Inflammatory macrophage treated with lipopolysaccharide for 4 hours (primary cell): ENCODE measurements around the gene MRPL2.
A peak's percentile ranks its signal among the peaks of the same experiment; 100 is the strongest.
"Not testable (repeated sequence)": the region's sequence is repeated elsewhere in the genome, so short reads cannot be mapped to it uniquely, and the experiment has no call there.

Experiments
- DNase-seq: peaks from one replicate; pipeline ENCODE4 v3.0.0-alpha.2; 2020

MRPL2 gene

GRCh38 chr6:43081922-43082321 is 22.7 kb upstream of the MRPL2 start:
- not testable (repeated sequence) for DNase-seq

- no peak for DNase-seq
These were observed 21.8 kb upstream of the MRPL2 start for GRCh38 chr6:43081043-43081442.

GRCh38 chr6:43078691-43079090 is 19.5 kb upstream of the MRPL2 start:
- no peak for DNase-seq

DNA sequence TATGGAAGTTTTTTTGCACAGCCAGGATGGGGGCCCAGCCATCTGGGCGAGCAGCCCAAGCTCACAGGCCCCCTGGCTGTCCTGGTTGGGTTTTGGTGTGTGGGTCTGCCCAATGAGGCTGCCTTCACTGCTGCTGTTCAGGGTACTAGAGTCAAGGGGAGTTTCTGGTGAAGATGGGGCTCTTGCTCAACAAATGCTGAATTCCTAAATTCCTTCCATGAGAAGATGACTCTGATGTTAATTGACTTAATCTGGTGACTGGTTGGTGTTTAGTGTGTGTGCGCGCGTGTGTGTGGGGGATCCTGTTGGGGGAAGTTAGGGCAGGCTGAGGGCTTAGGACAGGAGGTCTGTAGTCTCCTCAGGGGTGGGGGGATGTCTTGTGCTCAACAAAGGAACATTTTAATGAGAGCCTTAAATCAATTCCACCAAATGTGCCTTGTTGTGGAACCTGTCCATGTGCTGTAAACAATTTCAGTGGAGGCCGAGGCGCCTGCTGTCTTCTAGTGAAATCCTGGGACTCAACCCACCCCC is 18.8 kb upstream of the MRPL2 start:
- DNase-seq: no peak

GRCh38 chr6:43077333-43077809 is 18.1 kb upstream of the MRPL2 start:
- no peak for DNase-seq

DNA sequence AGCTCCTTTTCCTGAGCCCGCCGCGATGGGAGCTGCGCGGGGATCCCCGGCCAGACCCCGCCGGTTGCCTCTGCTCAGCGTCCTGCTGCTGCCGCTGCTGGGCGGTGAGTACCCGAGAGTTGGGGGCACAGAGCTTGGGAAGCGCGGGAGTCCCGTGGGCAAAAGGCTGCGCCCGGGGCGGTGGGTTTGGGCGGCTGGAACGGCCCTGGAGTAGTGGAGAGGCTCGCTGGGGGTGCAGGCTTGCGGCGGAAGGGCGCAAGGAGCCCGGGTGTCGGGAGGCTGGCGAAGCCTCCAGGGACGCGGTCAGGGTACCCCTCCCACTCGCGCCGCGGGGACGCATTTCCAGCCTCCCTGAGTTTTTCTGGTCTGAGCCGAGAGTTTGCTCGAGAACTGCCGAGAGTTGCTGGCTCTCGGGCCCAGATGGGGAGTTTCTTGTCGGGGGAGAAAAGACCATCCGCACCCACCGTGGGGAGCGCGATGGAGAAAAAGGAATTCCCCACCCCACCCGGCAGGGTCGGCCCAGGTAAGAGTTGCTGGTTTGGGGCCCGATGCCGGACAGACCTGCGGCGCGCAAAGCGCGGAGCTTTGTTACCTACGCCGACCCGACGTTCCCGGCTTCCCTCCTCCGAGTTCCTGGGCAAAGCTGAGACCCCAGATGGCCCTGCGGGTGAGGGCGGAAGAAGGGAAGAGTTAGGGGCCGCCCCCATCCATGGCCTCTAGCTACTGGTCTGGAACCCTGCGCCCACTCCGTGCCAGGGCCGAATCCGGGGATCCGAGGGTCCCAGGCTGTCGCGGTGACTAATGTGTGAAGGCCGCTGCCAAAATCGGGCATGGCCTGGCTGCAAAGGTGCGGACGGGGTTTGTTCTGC is 17.5 kb upstream of the MRPL2 start:
- no peak for DNase-seq

GRCh38 chr6:43075670-43076463 is 16.6 kb upstream of the MRPL2 start, which contains the start of gene PTK7:
TSS of gene PTK7 (plus strand) at chr6:43076314. CDS start at chr6:43076489, 175 bp downstream.
- DNase-seq: no peak

DNA sequence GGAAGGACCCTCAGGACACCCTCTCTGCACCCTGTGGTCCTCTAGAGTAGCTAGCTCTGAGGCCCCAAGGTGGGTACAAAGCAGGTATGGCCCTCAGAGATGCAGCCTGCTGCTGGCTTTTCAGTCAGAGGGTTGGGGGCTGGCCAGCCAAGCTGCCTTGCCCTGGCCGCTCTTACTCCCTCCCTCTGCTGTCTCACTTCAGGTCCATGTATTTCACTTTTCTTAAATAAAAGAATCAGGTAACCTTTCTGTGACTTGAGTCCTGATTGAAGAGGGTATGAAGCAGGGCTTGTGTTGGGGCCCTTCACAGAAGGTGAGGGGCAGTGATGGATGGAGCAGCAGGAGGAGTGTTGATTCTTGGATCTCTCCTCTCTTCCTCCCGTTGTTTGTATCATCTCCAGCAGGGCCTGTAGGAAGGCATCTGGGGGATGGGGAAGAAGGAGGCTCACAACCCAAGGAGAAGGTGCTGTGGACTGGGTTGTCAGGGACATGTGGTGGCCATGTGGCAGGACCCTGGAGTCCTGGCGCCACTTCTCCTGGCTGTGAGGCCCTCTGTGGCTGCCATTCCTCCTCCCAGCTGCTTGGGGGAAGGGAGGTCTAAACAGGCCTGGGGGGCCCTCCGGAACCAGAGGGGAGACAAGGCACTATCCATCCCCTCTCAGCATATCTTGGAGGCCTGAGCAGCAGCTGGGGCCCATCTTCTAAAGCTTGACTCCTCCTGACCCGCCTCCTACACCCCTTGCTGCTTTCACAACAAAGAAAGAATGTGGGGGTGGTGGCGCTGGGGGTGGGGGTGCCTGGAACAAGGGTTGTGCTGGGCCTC is 15.8 kb upstream of the MRPL2 start:
- DNase-seq: no peak

DNA sequence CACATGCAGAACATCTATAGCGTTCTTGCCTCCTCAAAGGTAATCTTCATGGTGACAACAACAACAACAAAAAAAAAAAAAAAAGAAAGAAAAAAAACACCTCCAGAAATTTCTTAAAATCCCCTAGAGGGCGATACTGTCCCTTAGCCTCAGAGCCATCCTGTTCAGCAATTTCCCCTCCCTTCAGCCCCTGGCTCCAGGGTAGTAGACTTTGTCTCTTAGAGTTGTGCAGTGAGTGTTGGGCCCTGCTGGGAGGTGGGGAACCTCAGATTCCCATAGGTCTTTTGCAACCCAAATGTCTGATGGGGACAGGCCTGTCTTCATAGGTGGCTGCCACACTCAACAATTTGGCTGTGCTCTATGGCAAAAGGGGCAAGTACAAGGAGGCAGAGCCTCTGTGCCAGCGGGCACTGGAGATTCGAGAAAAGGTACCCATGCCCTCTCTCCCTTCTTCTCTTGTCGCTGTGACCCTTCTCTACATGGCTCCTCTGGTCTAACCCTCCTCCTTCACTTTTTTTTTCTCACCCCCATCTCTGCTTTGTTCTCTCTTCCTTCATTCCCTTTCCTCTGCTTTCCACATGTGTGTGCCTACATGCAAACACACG is 10.9 kb upstream of the MRPL2 start:
- peak; percentile 31 for DNase-seq

GRCh38 chr6:43062818-43063217 is 3.6 kb upstream of the MRPL2 start:
- DNase-seq: no peak

- DNase-seq: no peak
These were observed 2.6 kb upstream of the MRPL2 start for GRCh38 chr6:43061861-43062260.

- no peak for DNase-seq
These were observed 1.8 kb upstream of the MRPL2 start for GRCh38 chr6:43060755-43061633.

DNA sequence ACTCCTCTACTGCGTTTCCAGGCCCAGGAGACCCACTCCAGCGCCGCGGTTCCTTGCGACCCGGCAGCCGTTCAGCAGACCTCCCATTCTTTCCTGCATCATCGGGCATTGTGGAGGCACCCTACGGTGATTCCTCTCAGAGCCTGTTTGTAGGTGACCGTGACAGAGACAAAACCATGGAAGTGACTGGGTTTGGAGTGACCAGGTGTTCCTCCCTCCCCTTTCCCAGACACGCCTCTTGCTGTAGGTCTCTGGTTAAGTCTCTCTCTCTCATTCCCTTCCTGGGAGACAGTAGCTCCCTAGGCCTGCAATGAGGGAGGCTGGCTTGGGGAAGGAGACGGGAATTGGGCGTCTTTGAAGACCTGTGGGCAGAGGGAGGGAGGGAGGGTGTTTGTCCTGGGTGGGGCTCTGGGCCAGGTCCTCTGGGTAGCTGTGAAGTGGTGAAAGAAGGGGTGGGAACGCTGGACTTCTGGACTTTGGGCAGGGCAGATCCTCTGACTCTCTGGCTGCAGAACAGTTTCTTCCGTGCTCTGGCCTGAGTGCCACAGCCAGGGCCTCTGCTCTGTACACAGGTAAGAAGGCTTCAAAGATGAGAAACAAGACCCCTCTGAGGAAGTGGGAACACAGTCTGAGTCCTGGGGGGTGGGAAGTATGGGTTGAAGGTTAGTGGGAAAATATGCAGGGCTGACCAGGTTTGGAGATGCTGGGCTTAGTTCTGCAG is 960 bp upstream of the MRPL2 start:
- DNase-seq: no peak

- peak; percentile 27 for DNase-seq
These were observed 703 bp downstream of the MRPL2 start for GRCh38 chr6:43058531-43058930.

DNA sequence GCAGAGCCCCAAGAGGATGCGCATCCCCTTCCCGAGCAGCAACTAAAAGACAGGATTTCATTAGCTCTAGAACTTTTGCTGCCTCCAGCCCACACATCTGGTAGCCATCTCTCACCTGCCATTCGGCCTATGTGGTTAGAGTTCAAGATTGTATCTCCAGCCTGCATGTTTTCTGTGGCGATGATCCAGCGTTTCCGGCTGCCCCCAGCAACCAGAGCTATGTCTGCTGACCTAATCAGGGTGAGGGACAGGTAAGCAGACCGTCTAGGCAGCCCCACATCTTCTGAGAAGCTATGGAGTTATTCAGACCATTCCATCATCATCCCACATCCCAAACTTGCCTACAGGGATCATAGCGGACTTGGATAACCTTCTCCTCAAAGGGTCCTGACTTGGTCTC is 3.3 kb downstream of the MRPL2 start:
- DNase-seq: no peak

DNA sequence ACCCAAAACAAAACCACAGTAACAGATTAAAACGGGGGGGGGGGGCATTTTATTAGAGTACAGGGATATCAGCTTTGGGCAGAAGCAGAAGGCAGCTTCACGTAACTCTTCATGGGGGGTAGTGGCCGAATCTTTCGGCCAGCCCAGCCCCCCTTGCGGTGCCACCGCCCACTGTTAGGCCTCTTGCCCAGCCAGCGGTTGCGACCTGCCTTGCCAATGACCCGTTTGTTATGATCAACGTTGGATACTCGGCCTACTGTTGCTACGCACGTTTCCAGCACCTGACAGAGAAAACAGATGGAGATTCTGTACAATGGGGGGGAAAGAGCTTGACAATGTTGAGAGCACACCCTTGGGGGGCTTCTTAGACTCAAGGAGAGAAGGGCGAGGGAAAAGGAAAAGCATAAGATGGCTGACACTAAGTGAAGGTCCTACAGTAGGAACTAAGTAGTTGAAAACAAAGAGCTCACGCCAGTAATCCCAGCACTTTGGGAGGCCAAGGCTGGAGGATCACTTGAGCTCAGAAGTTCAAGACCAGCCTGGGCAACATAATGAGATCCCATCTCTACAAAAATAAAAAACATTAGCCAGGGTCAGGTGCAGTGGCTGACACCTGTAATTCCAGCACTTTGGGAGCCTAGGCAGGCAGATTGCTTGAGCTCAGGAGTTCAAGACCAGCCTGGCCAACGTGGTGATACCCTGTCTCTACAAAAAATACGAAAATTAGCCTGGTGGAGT is 4.9 kb downstream of the MRPL2 start:
- DNase-seq: no peak

- DNase-seq: peak; percentile 94
These were observed 5.6 kb downstream of the MRPL2 start, which contains the start of gene CUL7 for GRCh38 chr6:43053545-43054205. TSS of gene CUL7 (minus strand) at chr6:43053851. CDS start at chr6:43052788, 1,063 bp downstream.

DNA sequence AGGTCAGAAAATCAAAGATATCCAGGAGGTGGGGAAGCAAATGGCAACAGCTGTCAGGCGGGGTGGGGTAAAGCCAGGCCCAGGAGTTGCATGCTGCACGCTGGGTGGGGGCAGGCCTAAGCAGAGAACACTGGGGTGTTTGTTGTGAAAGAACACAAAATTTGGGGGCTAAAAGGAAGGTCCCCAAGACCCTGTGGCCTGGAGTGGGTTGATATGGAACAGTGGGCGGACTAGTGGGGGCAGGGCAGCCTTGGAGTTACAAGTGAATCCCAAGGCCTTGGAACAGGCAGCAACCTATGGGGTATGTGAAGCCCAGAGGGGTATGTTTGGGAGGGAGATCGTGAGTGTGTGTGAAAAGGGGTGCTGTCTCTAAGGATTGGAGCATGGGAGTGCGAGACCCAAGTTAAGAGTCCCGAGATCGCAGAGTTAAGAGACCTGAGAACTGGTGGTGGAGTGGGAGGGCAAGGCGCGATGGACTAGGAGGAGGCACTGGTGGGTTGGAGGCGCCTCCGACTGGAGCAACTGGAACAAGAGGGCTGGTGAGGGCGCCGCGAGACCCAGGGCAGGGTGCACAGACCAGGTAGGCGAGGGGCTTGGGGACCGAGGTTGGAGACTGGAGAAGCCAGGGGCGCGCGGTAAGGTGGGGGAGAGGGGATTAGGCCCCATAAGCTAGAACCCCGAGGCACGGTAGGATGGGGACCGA is 6.2 kb downstream of the MRPL2 start:
- DNase-seq: no peak
